NCI-H526 treated with DMSO at 0.1 percent for 48 hours (cell line): ENCODE results near the gene MEOX2.

Experiments
- DNase-seq: peaks from one replicate; lab custom pipeline; 2025; lab: John Stamatoyannopoulos, UW

MEOX2 gene

GRCh38 chr7:15681186-15681585 is 5.3 kb downstream of the MEOX2 start:
- no peak for DNase-seq

- DNase-seq, result no peak
Measured at GRCh38 chr7:15680446-15680845, 6.0 kb downstream of the MEOX2 start.

- no peak for DNase-seq
Measured at GRCh38 chr7:15679306-15679705, 7.2 kb downstream of the MEOX2 start.

- DNase-seq, result no peak
Measured at GRCh38 chr7:15678653-15679052, 7.8 kb downstream of the MEOX2 start.

- DNase-seq, result no peak
Measured at GRCh38 chr7:15675379-15675778, 11.1 kb downstream of the MEOX2 start.

GRCh38 chr7:15674586-15674985 is 11.9 kb downstream of the MEOX2 start:
- no peak for DNase-seq

- no peak for DNase-seq
Measured at GRCh38 chr7:15669443-15670090, 16.9 kb downstream of the MEOX2 start.

GRCh38 chr7:15667991-15668390 is 18.5 kb downstream of the MEOX2 start:
- DNase-seq, result no peak

- DNase-seq, result no peak
Measured at GRCh38 chr7:15662451-15662850, 24.0 kb downstream of the MEOX2 start.

GRCh38 chr7:15658247-15658646 is 28.2 kb downstream of the MEOX2 start:
- DNase-seq, result no peak

GRCh38 chr7:15652776-15653290 is 33.6 kb downstream of the MEOX2 start:
- no peak for DNase-seq

- DNase-seq, result no peak
Measured at GRCh38 chr7:15651693-15652092, 34.8 kb downstream of the MEOX2 start.

- no peak for DNase-seq
Measured at GRCh38 chr7:15650787-15651186, 35.7 kb downstream of the MEOX2 start.

- DNase-seq, result no peak
Measured at GRCh38 chr7:15648461-15648961, 38.0 kb downstream of the MEOX2 start.

GRCh38 chr7:15647309-15647708 is 39.2 kb downstream of the MEOX2 start:
- no peak for DNase-seq

GRCh38 chr7:15643000-15643705 is 43.3 kb downstream of the MEOX2 start:
- no peak for DNase-seq

- DNase-seq, result no peak
Measured at GRCh38 chr7:15628876-15629275, 57.6 kb downstream of the MEOX2 start.

- no peak for DNase-seq
Measured at GRCh38 chr7:15626041-15626440, 60.4 kb downstream of the MEOX2 start.

- no peak for DNase-seq
Measured at GRCh38 chr7:15625466-15625865, 61.0 kb downstream of the MEOX2 start.

GRCh38 chr7:15621468-15621867 is 65.0 kb downstream of the MEOX2 start:
- DNase-seq, result no peak

GRCh38 chr7:15620491-15621185 is 65.8 kb downstream of the MEOX2 start:
- no peak for DNase-seq

- no peak for DNase-seq
Measured at GRCh38 chr7:15618275-15618674, 68.2 kb downstream of the MEOX2 start.

GRCh38 chr7:15612205-15612604 is 74.3 kb downstream of the MEOX2 start:
- no peak for DNase-seq
